WTC11 (cell line): ENCODE data around the gene EHMT1. TPM values are rescaled to one million over a fixed set of nuclear protein-coding genes. Genes with fewer than 3 reads are reported as not detected.

ENCODE experiments used
- ATAC-seq: fragments of 200-7000 bp; cut with Tn5 transposase; 2 replicates; pipeline ENCODE4 v1.10.0; 2021; ENCODE audit warnings: mild to moderate bottlenecking, moderate library complexity
- CTCF ChIA-PET: fragments of 300-600 bp; sonication (Branson Sonifier 250); formaldehyde crosslinking; loops from one replicate; lab custom pipeline; 2021; ENCODE audit warnings: antibody characterized with exemption; lab: Charles Lee
- POLR2A ChIA-PET: fragments of 350-600 bp; sonication (Branson Sonifier 250); formaldehyde crosslinking; loops from one replicate; lab custom pipeline; 2021; ENCODE audit warnings: antibody characterized with exemption; lab: Charles Lee
- DNase-seq: peaks from one replicate; pipeline ENCODE4 v3.0.0; 2021; ENCODE audit warnings: low spot score
- H3K27ac Mint-ChIP-seq: 2 replicates; pipeline ENCODE4 v1.8.0; 2021; ENCODE audit warnings: mixed read lengths
- H3K27me3 Mint-ChIP-seq: 2 replicates; pipeline ENCODE4 v1.8.0; 2021; ENCODE audit warnings: low read depth, mild to moderate bottlenecking, moderate library complexity, mixed read lengths
- H3K36me3 Mint-ChIP-seq: 2 replicates; pipeline ENCODE4 v1.8.0; 2021; ENCODE audit warnings: mixed read lengths
- H3K4me1 Mint-ChIP-seq: 2 replicates; pipeline ENCODE4 v1.8.0; 2022; ENCODE audit warnings: mixed read lengths
- H3K4me3 Mint-ChIP-seq: 2 replicates; pipeline ENCODE4 v1.8.0; 2021; ENCODE audit warnings: mild to moderate bottlenecking, moderate library complexity, mixed read lengths
- H3K9me3 Mint-ChIP-seq: 2 replicates; pipeline ENCODE4 v1.8.0; 2021; ENCODE audit warnings: mixed read lengths
- AFF4 ChIP-seq: sonication (generic); formaldehyde crosslinking; IDR thresholded peaks from 2 replicates; pipeline ENCODE4 v1.8.1; 2023; ENCODE audit warnings: mild to moderate bottlenecking, missing genetic modification reagents, borderline replicate concordance
- ATF2 ChIP-seq: sonication (generic); formaldehyde crosslinking; IDR thresholded peaks from 2 replicates; pipeline ENCODE4 v1.8.1; 2022; ENCODE audit warnings: low read depth, missing genetic modification reagents, borderline replicate concordance
- ATF3 ChIP-seq: sonication (generic); formaldehyde crosslinking; conservative IDR thresholded peaks from 2 replicates; pipeline ENCODE4 v1.8.1; 2022; ENCODE audit warnings: mild to moderate bottlenecking, missing genetic modification reagents
- CREB1 ChIP-seq: sonication (generic); formaldehyde crosslinking; IDR thresholded peaks from 2 replicates; pipeline ENCODE4 v1.8.0; 2023; ENCODE audit warnings: mild to moderate bottlenecking, missing genetic modification reagents
- EMX1 ChIP-seq: fragments of 250-450 bp; sonication (Bioruptor Pico); IDR thresholded peaks from 2 replicates; pipeline ENCODE4 v1.8.0; 2021; ENCODE audit warnings: mild to moderate bottlenecking
- ETV6 ChIP-seq: sonication (generic); formaldehyde crosslinking; IDR thresholded peaks from 2 replicates; pipeline ENCODE4 v1.8.1; 2022; ENCODE audit warnings: mild to moderate bottlenecking, missing genetic modification reagents
- FOXP1 ChIP-seq: sonication (generic); formaldehyde crosslinking; IDR thresholded peaks from 2 replicates; pipeline ENCODE4 v1.8.0; 2022; ENCODE audit warnings: missing genetic modification reagents, mild to moderate bottlenecking, moderate library complexity, borderline replicate concordance
- GABPB1 ChIP-seq: sonication (generic); formaldehyde crosslinking; IDR thresholded peaks from 2 replicates; pipeline ENCODE4 v1.8.1; 2023; ENCODE audit warnings: mild to moderate bottlenecking, missing genetic modification reagents
- MLX ChIP-seq: sonication (generic); formaldehyde crosslinking; IDR thresholded peaks from 2 replicates; pipeline ENCODE4 v1.8.1; 2023; ENCODE audit warnings: mild to moderate bottlenecking, missing genetic modification reagents, moderate library complexity
- MYBL2 ChIP-seq: sonication (generic); formaldehyde crosslinking; IDR thresholded peaks from 2 replicates; pipeline ENCODE4 v1.8.1; 2023; ENCODE audit warnings: mild to moderate bottlenecking, moderate library complexity, missing genetic modification reagents
- NFATC4 ChIP-seq: fragments of 250-450 bp; sonication (Bioruptor Pico); IDR thresholded peaks from 2 replicates; pipeline ENCODE4 v1.9.0; 2021; ENCODE audit warnings: mild to moderate bottlenecking
- NFE2L1 ChIP-seq: sonication (generic); formaldehyde crosslinking; IDR thresholded peaks from 2 replicates; pipeline ENCODE4 v1.8.1; 2023; ENCODE audit warnings: missing genetic modification reagents
- NR1H2 ChIP-seq: sonication (generic); formaldehyde crosslinking; IDR thresholded peaks from 2 replicates; pipeline ENCODE4 v1.9.0; 2021; ENCODE audit warnings: mild to moderate bottlenecking, moderate library complexity, missing genetic modification reagents
- NR2C2 ChIP-seq: sonication (generic); formaldehyde crosslinking; IDR thresholded peaks from 2 replicates; pipeline ENCODE4 v1.8.0; 2022; ENCODE audit warnings: mild to moderate bottlenecking, missing genetic modification reagents
- NR3C1 ChIP-seq: sonication (generic); formaldehyde crosslinking; conservative IDR thresholded peaks from 2 replicates; pipeline ENCODE4 v1.8.1; 2023; ENCODE audit warnings: low read depth, mild to moderate bottlenecking, missing genetic modification reagents
- PRRX2 ChIP-seq: fragments of 250-450 bp; sonication (Bioruptor Pico); IDR thresholded peaks from 2 replicates; pipeline ENCODE4 v1.8.0; 2021; ENCODE audit warnings: mild to moderate bottlenecking
- RORB ChIP-seq: fragments of 250-450 bp; sonication (Bioruptor Pico); IDR thresholded peaks from 2 replicates; pipeline ENCODE4 v1.9.0; 2021; ENCODE audit warnings: mild to moderate bottlenecking
- SP1 ChIP-seq: sonication (generic); formaldehyde crosslinking; conservative IDR thresholded peaks from 2 replicates; pipeline ENCODE4 v1.8.1; 2022; ENCODE audit warnings: missing genetic modification reagents
- TCF7 ChIP-seq: sonication (generic); formaldehyde crosslinking; IDR thresholded peaks from 2 replicates; pipeline ENCODE4 v1.8.0; 2022; ENCODE audit warnings: mild to moderate bottlenecking, low read depth, missing genetic modification reagents, moderate library complexity
- ZNF396 ChIP-seq: fragments of 250-450 bp; sonication (Bioruptor Pico); IDR thresholded peaks from 2 replicates; pipeline ENCODE4 v1.8.0; 2021; ENCODE audit warnings: mild to moderate bottlenecking, moderate library complexity, borderline replicate concordance
- ZNF512 ChIP-seq: sonication (generic); formaldehyde crosslinking; IDR thresholded peaks from 2 replicates; pipeline ENCODE4 v1.8.1; 2022; ENCODE audit warnings: missing genetic modification reagents, borderline replicate concordance
- total RNA-seq: library from RNA; stranded (reverse); gene quantifications from 3 replicates; pipeline ENCODE4 v1.2.3, GENCODE V29; 2021

EHMT1 gene
- total RNA-seq, 1 experiment from 2014 or later = 170 TPM

- no peak for TF ChIP-seq ATF2 (CRISPR knock-in tag)
Measured at GRCh38 chr9:137634016-137634415, 15.2 kb downstream of the EHMT1 start (continued).

- peaks cover 7% of the 10 kb centered on the region for H3K36me3 Mint-ChIP-seq
- DNase-seq (no peak), ATAC-seq (no peak)
- no peaks in the 10 kb centered on the region for H3K9me3 Mint-ChIP-seq
- no peak overlapping the region for H3K4me3 Mint-ChIP-seq
- H3K4me1 Mint-ChIP-seq = peaks cover 8% of the 10 kb centered on the region
- no peaks in the 10 kb centered on the region; the same call in 1 of the 2 replicates for H3K27me3 Mint-ChIP-seq
- POLR2A ChIA-PET = no interaction called here
- CTCF ChIA-PET = no interaction called here
- TF ChIP-seq NR1H2 (no peak), ATF3 (CRISPR knock-in tag) (no peak), ETV6 (CRISPR knock-in tag) (no peak), EMX1 (CRISPR knock-in tag) (no peak), FOXP1 (CRISPR knock-in tag) (no peak), CREB1 (no peak), SP1 (no peak), ATF2 (CRISPR knock-in tag) (no peak), GABPB1 (CRISPR knock-in tag) (no peak), NR3C1 (CRISPR knock-in tag) (no peak)
- peak overlapping the region; percentile 59 for H3K27ac Mint-ChIP-seq
Measured at GRCh38 chr9:137638680-137639079, 19.9 kb downstream of the EHMT1 start.

- no peaks in the 10 kb centered on the region for H3K9me3 Mint-ChIP-seq
- DNase-seq = no peak
- no peak overlapping the region for H3K4me3 Mint-ChIP-seq
- H3K27ac Mint-ChIP-seq = peak overlapping the region; percentile 59; the same call in 1 of the 2 replicates
- peaks cover 11% of the 10 kb centered on the region for H3K36me3 Mint-ChIP-seq
- no peaks in the 10 kb centered on the region; the same call in 1 of the 2 replicates for H3K27me3 Mint-ChIP-seq
- TF ChIP-seq PRRX2 (no peak), NFE2L1 (no peak), ZNF396 (CRISPR knock-in tag) (no peak), TCF7 (CRISPR knock-in tag) (no peak), MLX (CRISPR knock-in tag) (no peak), NFATC4 (no peak), ZNF512 (CRISPR knock-in tag) (no peak), AFF4 (CRISPR knock-in tag) (no peak), MYBL2 (CRISPR knock-in tag) (no peak), RORB (CRISPR knock-in tag) (no peak), NR2C2 (CRISPR knock-in tag) (no peak)
- TF ChIP-seq, all 79 proteins: peak for 0
- ChIA-PET POLR2A (no interaction called here), CTCF (interaction anchor here (1.0 to 3.3 kb wide), 3 partner anchors 20 to 34 kb away, joined by 3 to 11 read pairs (median 3); partner anchors contain the start of gene EHMT1)
- no peak for ATAC-seq
- H3K4me1 Mint-ChIP-seq = peaks cover 5% of the 10 kb centered on the region
Measured at GRCh38 chr9:137639303-137640051, 20.7 kb downstream of the EHMT1 start.
